Measurements from ENCODE around the gene EIF5AL1. TPM values are rescaled to one million over a fixed set of nuclear protein-coding genes. Genes with fewer than 3 reads are reported as not detected.
"Not testable (repeated sequence)": the region's sequence is repeated elsewhere in the genome, so short reads cannot be mapped to it uniquely, and the experiment has no call there.

EIF5AL1 gene
- total and polyA plus RNA-seq, 7 experiments from 2014 or later = 0.06 to 1.0 (median 0.25) TPM; not detected in 1

DNA sequence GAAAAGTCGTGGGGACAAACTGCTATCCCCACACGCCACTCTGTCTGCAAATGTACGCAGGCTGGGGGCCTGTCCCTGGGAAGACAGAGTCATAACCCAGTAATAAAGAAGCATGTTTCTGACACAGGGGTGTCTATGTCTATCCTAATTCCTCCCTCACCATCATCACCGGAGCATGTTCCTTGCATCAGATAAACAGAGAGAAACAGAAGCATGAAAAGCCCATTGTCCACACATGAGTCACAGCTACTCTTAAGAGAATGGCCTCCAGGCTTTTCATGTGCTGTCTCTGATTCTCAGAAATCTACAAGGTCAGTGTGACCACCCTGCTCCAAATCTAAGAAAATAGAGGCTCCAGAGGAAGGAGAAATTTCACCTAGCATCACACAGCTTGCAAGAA, 4.1 kb upstream of the EIF5AL1 start:
- H3K9me3 Mint-ChIP-seq; H3K4me1 ChIP-seq (ENCODE audit: control insufficient read depth in 2 of 2, insufficient read depth in 2 of 2, low read length in 2 of 2); H3K4me3 ChIP-seq (ENCODE audit: low read length); H3K4me3 Mint-ChIP-seq; DNase-seq; H3K9me3 ChIP-seq (ENCODE audit: control insufficient read depth in 2 of 3, low read length in 3 of 3); H3K27ac ChIP-seq (ENCODE audit: low read depth, low read length); H3K36me3 Mint-ChIP-seq; H3K36me3 ChIP-seq (ENCODE audit: control insufficient read depth in 2 of 3, insufficient read depth in 3 of 3, low read length in 3 of 3); CTCF ChIA-PET; intact Hi-C loops (cut with micrococcal nuclease); ATAC-seq; POLR2A ChIA-PET; H3K27me3 ChIP-seq (ENCODE audit: control insufficient read depth in 2 of 2, insufficient read depth in 2 of 2, low read length in 2 of 2); H3K27ac Mint-ChIP-seq: not testable (repeated sequence)
- peaks cover 0 to 11% (median 0%) of the 10 kb centered on the region in 7 donors for H3K4me1 Mint-ChIP-seq
- peaks cover 0 to 19% (median 9%) of the 10 kb centered on the region in 5 donors for H3K27me3 Mint-ChIP-seq

- H3K4me3 ChIP-seq (ENCODE audit: low read length); H3K27ac Mint-ChIP-seq; H3K27ac ChIP-seq (ENCODE audit: low read depth, low read length); H3K27me3 ChIP-seq (ENCODE audit: control insufficient read depth in 2 of 2, insufficient read depth in 2 of 2, low read length in 2 of 2); DNase-seq; H3K4me1 ChIP-seq (ENCODE audit: control insufficient read depth in 2 of 2, insufficient read depth in 2 of 2, low read length in 2 of 2); CTCF ChIA-PET; H3K36me3 ChIP-seq (ENCODE audit: control insufficient read depth in 2 of 3, insufficient read depth in 3 of 3, low read length in 3 of 3); POLR2A ChIA-PET; H3K9me3 Mint-ChIP-seq; intact Hi-C loops (cut with micrococcal nuclease); H3K4me3 Mint-ChIP-seq; H3K9me3 ChIP-seq (ENCODE audit: control insufficient read depth in 2 of 3, low read length in 3 of 3); H3K36me3 Mint-ChIP-seq: not testable (repeated sequence)
- H3K27me3 Mint-ChIP-seq = peaks cover 0 to 17% (median 9%) of the 10 kb centered on the region in 5 donors
- ATAC-seq = peak; percentile 50
- peaks cover 0 to 11% (median 0%) of the 10 kb centered on the region in 7 donors for H3K4me1 Mint-ChIP-seq
These were observed 2.9 kb upstream of the EIF5AL1 start for GRCh38 chr10:79509306-79509933.

GRCh38 chr10:79509934-79510508, 2.3 kb upstream of the EIF5AL1 start:
- intact Hi-C loops (cut with micrococcal nuclease); H3K27ac ChIP-seq (ENCODE audit: low read depth, low read length); CTCF ChIA-PET; H3K9me3 ChIP-seq (ENCODE audit: control insufficient read depth in 2 of 3, low read length in 3 of 3); H3K36me3 Mint-ChIP-seq; DNase-seq; H3K4me3 ChIP-seq (ENCODE audit: low read length); POLR2A ChIA-PET; H3K27me3 ChIP-seq (ENCODE audit: control insufficient read depth in 2 of 2, insufficient read depth in 2 of 2, low read length in 2 of 2); H3K36me3 ChIP-seq (ENCODE audit: control insufficient read depth in 2 of 3, insufficient read depth in 3 of 3, low read length in 3 of 3); H3K9me3 Mint-ChIP-seq; H3K27ac Mint-ChIP-seq; H3K4me3 Mint-ChIP-seq; ATAC-seq; H3K4me1 ChIP-seq (ENCODE audit: control insufficient read depth in 2 of 2, insufficient read depth in 2 of 2, low read length in 2 of 2): not testable (repeated sequence)
- Mint-ChIP-seq H3K4me1 (peaks cover 0 to 11% (median 0%) of the 10 kb centered on the region in 7 donors), H3K27me3 (peaks cover 0 to 19% (median 9%) of the 10 kb centered on the region in 5 donors)

- ATAC-seq; H3K27ac Mint-ChIP-seq; H3K27me3 ChIP-seq (ENCODE audit: control insufficient read depth in 2 of 2, insufficient read depth in 2 of 2, low read length in 2 of 2); H3K36me3 ChIP-seq (ENCODE audit: control insufficient read depth in 2 of 3, insufficient read depth in 3 of 3, low read length in 3 of 3); H3K36me3 Mint-ChIP-seq; H3K27ac ChIP-seq (ENCODE audit: low read depth, low read length); intact Hi-C loops (cut with micrococcal nuclease); H3K4me3 ChIP-seq (ENCODE audit: low read length); DNase-seq; H3K9me3 Mint-ChIP-seq; H3K4me3 Mint-ChIP-seq; H3K9me3 ChIP-seq (ENCODE audit: control insufficient read depth in 2 of 3, low read length in 3 of 3); H3K4me1 Mint-ChIP-seq; POLR2A ChIA-PET; H3K4me1 ChIP-seq (ENCODE audit: control insufficient read depth in 2 of 2, insufficient read depth in 2 of 2, low read length in 2 of 2): not testable (repeated sequence)
- H3K27me3 Mint-ChIP-seq = peaks cover 0 to 21% (median 0%) of the 10 kb centered on the region in 5 donors
- CTCF ChIA-PET = interaction anchor here (0.7 kb wide), 1 partner anchor 560 kb away, joined by 3 read pairs; no protein-coding TSS in a partner anchor
These were observed 4.3 kb downstream of the EIF5AL1 start for GRCh38 chr10:79516532-79517205.

DNA sequence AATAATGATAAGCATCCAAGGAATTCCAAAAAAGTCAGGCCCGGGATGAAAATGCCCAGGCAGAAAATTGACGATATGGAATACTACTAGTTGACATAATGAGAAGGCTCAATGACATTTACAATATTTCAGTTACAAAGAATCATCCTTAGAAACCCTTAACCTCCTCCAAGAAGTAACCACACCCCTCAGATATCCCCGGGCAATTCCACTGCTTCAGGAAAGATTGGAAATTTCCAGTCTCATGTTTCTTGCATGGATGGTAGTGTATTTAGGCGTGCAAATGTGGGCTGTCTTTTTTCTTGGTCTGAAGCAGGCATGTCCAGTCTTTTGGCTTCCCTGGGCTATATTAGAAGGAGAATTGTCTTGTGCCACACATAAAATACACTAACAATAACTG, 5.2 kb downstream of the EIF5AL1 start:
- H3K36me3 ChIP-seq (ENCODE audit: control insufficient read depth in 2 of 3, insufficient read depth in 3 of 3, low read length in 3 of 3); DNase-seq; H3K27ac Mint-ChIP-seq; CTCF ChIA-PET; ATAC-seq; H3K4me3 ChIP-seq (ENCODE audit: low read length); H3K27ac ChIP-seq (ENCODE audit: low read depth, low read length); H3K4me1 Mint-ChIP-seq; H3K36me3 Mint-ChIP-seq; H3K9me3 ChIP-seq (ENCODE audit: control insufficient read depth in 2 of 3, low read length in 3 of 3); intact Hi-C loops (cut with micrococcal nuclease); H3K27me3 ChIP-seq (ENCODE audit: control insufficient read depth in 2 of 2, insufficient read depth in 2 of 2, low read length in 2 of 2); H3K9me3 Mint-ChIP-seq; H3K4me1 ChIP-seq (ENCODE audit: control insufficient read depth in 2 of 2, insufficient read depth in 2 of 2, low read length in 2 of 2); POLR2A ChIA-PET; H3K4me3 Mint-ChIP-seq: not testable (repeated sequence)
- H3K27me3 Mint-ChIP-seq = peaks cover 0 to 18% (median 0%) of the 10 kb centered on the region in 5 donors

- intact Hi-C loops (cut with micrococcal nuclease); H3K4me1 Mint-ChIP-seq; H3K27me3 ChIP-seq (ENCODE audit: control insufficient read depth in 2 of 2, insufficient read depth in 2 of 2, low read length in 2 of 2); H3K36me3 ChIP-seq (ENCODE audit: control insufficient read depth in 2 of 3, insufficient read depth in 3 of 3, low read length in 3 of 3); H3K27ac Mint-ChIP-seq; H3K27me3 Mint-ChIP-seq; DNase-seq; CTCF ChIA-PET; H3K4me3 ChIP-seq (ENCODE audit: low read length); POLR2A ChIA-PET; H3K27ac ChIP-seq (ENCODE audit: low read depth, low read length); H3K9me3 ChIP-seq (ENCODE audit: control insufficient read depth in 2 of 3, low read length in 3 of 3); H3K36me3 Mint-ChIP-seq; H3K4me3 Mint-ChIP-seq; ATAC-seq; H3K9me3 Mint-ChIP-seq; H3K4me1 ChIP-seq (ENCODE audit: control insufficient read depth in 2 of 2, insufficient read depth in 2 of 2, low read length in 2 of 2): not testable (repeated sequence)
These were observed 9.4 kb downstream of the EIF5AL1 start for GRCh38 chr10:79521751-79522150.

DNA sequence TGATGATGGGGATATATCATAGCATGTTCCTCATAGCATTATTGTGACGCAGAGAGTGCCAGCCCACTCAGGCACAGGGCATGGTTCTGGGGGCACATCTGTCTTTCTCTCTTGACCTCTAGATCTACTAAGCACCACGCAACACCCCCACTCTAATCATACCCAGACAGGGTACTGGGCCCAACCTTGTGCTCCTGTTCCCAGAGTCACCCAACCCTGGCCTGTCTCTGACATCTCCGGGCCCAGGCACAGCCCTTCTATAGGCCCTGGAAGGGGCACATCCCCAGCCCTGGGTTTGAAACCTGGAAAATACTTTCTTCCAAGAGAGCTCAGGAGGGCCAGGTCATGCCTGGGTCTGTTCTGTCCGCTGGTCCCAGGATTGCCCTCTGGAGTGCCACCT, 10.1 kb downstream of the EIF5AL1 start:
- H3K9me3 Mint-ChIP-seq; DNase-seq; intact Hi-C loops (cut with micrococcal nuclease); H3K36me3 Mint-ChIP-seq; H3K4me1 Mint-ChIP-seq; H3K27me3 Mint-ChIP-seq; H3K9me3 ChIP-seq (ENCODE audit: control insufficient read depth in 2 of 3, low read length in 3 of 3); H3K27ac ChIP-seq (ENCODE audit: low read depth, low read length); H3K4me3 ChIP-seq (ENCODE audit: low read length); H3K36me3 ChIP-seq (ENCODE audit: control insufficient read depth in 2 of 3, insufficient read depth in 3 of 3, low read length in 3 of 3); ATAC-seq; H3K27me3 ChIP-seq (ENCODE audit: control insufficient read depth in 2 of 2, insufficient read depth in 2 of 2, low read length in 2 of 2); H3K4me3 Mint-ChIP-seq; CTCF ChIA-PET; H3K27ac Mint-ChIP-seq; H3K4me1 ChIP-seq (ENCODE audit: control insufficient read depth in 2 of 2, insufficient read depth in 2 of 2, low read length in 2 of 2); POLR2A ChIA-PET: not testable (repeated sequence)

All from naive thymus-derived CD4-positive, alpha-beta T cell (primary cell).